WTC11 (cell line): ENCODE measurements around the gene ZFR. TPM values are rescaled to one million over a fixed set of nuclear protein-coding genes. Genes with fewer than 3 reads are reported as not detected.

ENCODE experiments used
- ATAC-seq: fragments of 200-7000 bp; cut with Tn5 transposase; 2 replicates; pipeline ENCODE4 v1.10.0; 2021; ENCODE audit warnings: mild to moderate bottlenecking, moderate library complexity
- CTCF ChIA-PET: fragments of 300-600 bp; sonication (Branson Sonifier 250); formaldehyde crosslinking; loops from one replicate; lab custom pipeline; 2021; ENCODE audit warnings: antibody characterized with exemption; lab: Charles Lee
- POLR2A ChIA-PET: fragments of 350-600 bp; sonication (Branson Sonifier 250); formaldehyde crosslinking; loops from one replicate; lab custom pipeline; 2021; ENCODE audit warnings: antibody characterized with exemption; lab: Charles Lee
- DNase-seq: peaks from one replicate; pipeline ENCODE4 v3.0.0; 2021; ENCODE audit warnings: low spot score
- H3K27ac Mint-ChIP-seq: 2 replicates; pipeline ENCODE4 v1.8.0; 2021; ENCODE audit warnings: mixed read lengths
- H3K27me3 Mint-ChIP-seq: 2 replicates; pipeline ENCODE4 v1.8.0; 2021; ENCODE audit warnings: low read depth, mild to moderate bottlenecking, moderate library complexity, mixed read lengths
- H3K36me3 Mint-ChIP-seq: 2 replicates; pipeline ENCODE4 v1.8.0; 2021; ENCODE audit warnings: mixed read lengths
- H3K4me1 Mint-ChIP-seq: 2 replicates; pipeline ENCODE4 v1.8.0; 2022; ENCODE audit warnings: mixed read lengths
- H3K4me3 Mint-ChIP-seq: 2 replicates; pipeline ENCODE4 v1.8.0; 2021; ENCODE audit warnings: mild to moderate bottlenecking, moderate library complexity, mixed read lengths
- H3K9me3 Mint-ChIP-seq: 2 replicates; pipeline ENCODE4 v1.8.0; 2021; ENCODE audit warnings: mixed read lengths
- ARID4B ChIP-seq: sonication (generic); formaldehyde crosslinking; IDR thresholded peaks from 2 replicates; pipeline ENCODE4 v1.8.0; 2023; ENCODE audit warnings: missing genetic modification reagents, mild to moderate bottlenecking, borderline replicate concordance
- ATF2 ChIP-seq: sonication (generic); formaldehyde crosslinking; IDR thresholded peaks from 2 replicates; pipeline ENCODE4 v1.8.1; 2022; ENCODE audit warnings: low read depth, missing genetic modification reagents, borderline replicate concordance
- CREB1 ChIP-seq: sonication (generic); formaldehyde crosslinking; IDR thresholded peaks from 2 replicates; pipeline ENCODE4 v1.8.0; 2023; ENCODE audit warnings: mild to moderate bottlenecking, missing genetic modification reagents
- CREM ChIP-seq: sonication (generic); formaldehyde crosslinking; IDR thresholded peaks from 2 replicates; pipeline ENCODE4 v1.8.1; 2022; ENCODE audit warnings: mild to moderate bottlenecking, missing genetic modification reagents, moderate library complexity
- ELF4 ChIP-seq: sonication (generic); formaldehyde crosslinking; IDR thresholded peaks from 2 replicates; pipeline ENCODE4 v1.8.1; 2022; ENCODE audit warnings: low read depth, mild to moderate bottlenecking, moderate library complexity, missing genetic modification reagents
- ESRRA ChIP-seq: sonication (generic); formaldehyde crosslinking; IDR thresholded peaks from 2 replicates; pipeline ENCODE4 v1.8.1; 2022; ENCODE audit warnings: mild to moderate bottlenecking, missing genetic modification reagents, borderline replicate concordance
- GTF2I ChIP-seq: fragments of 250-450 bp; sonication (Bioruptor Pico); conservative IDR thresholded peaks from 2 replicates; pipeline ENCODE4 v1.4.0; 2021; ENCODE audit warnings: mild to moderate bottlenecking
- JAZF1 ChIP-seq: fragments of 250-450 bp; sonication (Bioruptor Pico); IDR thresholded peaks from 2 replicates; pipeline ENCODE4 v1.9.0; 2021; ENCODE audit warnings: moderate library complexity, mild to moderate bottlenecking, inconsistent platforms
- KAT7 ChIP-seq: sonication (generic); formaldehyde crosslinking; IDR thresholded peaks from 2 replicates; pipeline ENCODE4 v1.8.1; 2023; ENCODE audit warnings: missing genetic modification reagents, mild to moderate bottlenecking, borderline replicate concordance
- MAX ChIP-seq: sonication (generic); formaldehyde crosslinking; IDR thresholded peaks from 2 replicates; pipeline ENCODE4 v1.8.0; 2022; ENCODE audit warnings: mild to moderate bottlenecking, missing genetic modification reagents
- MYBL2 ChIP-seq: sonication (generic); formaldehyde crosslinking; IDR thresholded peaks from 2 replicates; pipeline ENCODE4 v1.8.1; 2023; ENCODE audit warnings: mild to moderate bottlenecking, moderate library complexity, missing genetic modification reagents
- RORB ChIP-seq: fragments of 250-450 bp; sonication (Bioruptor Pico); IDR thresholded peaks from 2 replicates; pipeline ENCODE4 v1.9.0; 2021; ENCODE audit warnings: mild to moderate bottlenecking
- SMAD3 ChIP-seq: sonication (generic); formaldehyde crosslinking; IDR thresholded peaks from 2 replicates; pipeline ENCODE4 v1.8.0; 2022; ENCODE audit warnings: missing genetic modification reagents, mild to moderate bottlenecking, borderline replicate concordance
- SMAD4 ChIP-seq: sonication (generic); formaldehyde crosslinking; IDR thresholded peaks from 2 replicates; pipeline ENCODE4 v1.8.0; 2022; ENCODE audit warnings: mild to moderate bottlenecking, missing genetic modification reagents
- SOX15 ChIP-seq: fragments of 250-450 bp; sonication (Bioruptor Pico); IDR thresholded peaks from 2 replicates; pipeline ENCODE4 v1.9.0; 2021; ENCODE audit warnings: mild to moderate bottlenecking
- TP53 ChIP-seq: sonication (generic); formaldehyde crosslinking; IDR thresholded peaks from 2 replicates; pipeline ENCODE4 v1.8.1; 2023; ENCODE audit warnings: mild to moderate bottlenecking, missing genetic modification reagents
- ZNF317 ChIP-seq: sonication (generic); formaldehyde crosslinking; IDR thresholded peaks from 2 replicates; pipeline ENCODE4 v1.8.1; 2023; ENCODE audit warnings: low read depth, mild to moderate bottlenecking, moderate library complexity, missing genetic modification reagents, borderline replicate concordance
- ZNF396 ChIP-seq: fragments of 250-450 bp; sonication (Bioruptor Pico); IDR thresholded peaks from 2 replicates; pipeline ENCODE4 v1.8.0; 2021; ENCODE audit warnings: mild to moderate bottlenecking, moderate library complexity, borderline replicate concordance
- ZNF671 ChIP-seq: fragments of 250-450 bp; sonication (Bioruptor Pico); IDR thresholded peaks from 2 replicates; pipeline ENCODE4 v1.8.0; 2021; ENCODE audit warnings: mild to moderate bottlenecking
- total RNA-seq: library from RNA; stranded (reverse); gene quantifications from 3 replicates; pipeline ENCODE4 v1.2.3, GENCODE V29; 2021
- TF ChIP-seq, protein P1 (sequence below): sonication (generic); formaldehyde crosslinking; conservative IDR thresholded peaks from 2 replicates; pipeline ENCODE4 v1.8.1; 2023; ENCODE audit warnings: mild to moderate bottlenecking, low read depth, missing genetic modification reagents, moderate library complexity
- TF ChIP-seq, protein P2 (sequence below): sonication (generic); formaldehyde crosslinking; IDR thresholded peaks from 2 replicates; pipeline ENCODE4 v1.8.1; 2023; ENCODE audit warnings: mild to moderate bottlenecking, missing genetic modification reagents
- TF ChIP-seq, protein P3 (sequence below): sonication (generic); formaldehyde crosslinking; IDR thresholded peaks from 2 replicates; pipeline ENCODE4 v1.8.1; 2022; ENCODE audit warnings: missing genetic modification reagents, borderline replicate concordance
- TF ChIP-seq, protein P4 (sequence below): sonication (generic); formaldehyde crosslinking; IDR thresholded peaks from 2 replicates; pipeline ENCODE4 v1.8.1; 2022; ENCODE audit warnings: mild to moderate bottlenecking, moderate library complexity, missing genetic modification reagents

ZFR gene
- total RNA-seq, 1 experiment from 2014 or later: 64.5 TPM

DNA sequence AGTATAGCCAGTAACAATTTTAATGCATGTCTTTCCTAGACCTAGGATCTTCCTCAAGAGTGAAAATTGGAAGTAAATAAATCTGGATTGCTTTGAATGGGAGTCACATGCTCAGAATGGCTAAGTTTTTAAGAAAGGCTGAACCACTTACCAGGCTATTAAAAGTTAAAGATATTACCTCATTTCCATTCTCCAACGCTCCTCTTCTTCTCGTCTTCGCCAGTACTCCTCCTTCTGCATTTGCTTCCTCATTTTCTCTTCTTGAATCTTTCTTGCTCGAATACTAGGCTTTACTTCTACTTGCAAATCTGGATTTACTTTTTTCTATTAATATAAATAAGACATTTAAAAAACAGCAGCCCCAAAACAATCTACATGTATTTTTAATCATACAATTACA lies 49.6 kb downstream of the ZFR start:
- Mint-ChIP-seq H3K9me3 (no peaks in the 10 kb centered on the region), H3K27me3 (no peaks in the 10 kb centered on the region), H3K27ac (no peak overlapping the region), H3K36me3 (peaks cover 61% of the 10 kb centered on the region), H3K4me3 (no peak overlapping the region), H3K4me1 (no peaks in the 10 kb centered on the region)
- ChIA-PET POLR2A (no interaction called here), CTCF (no interaction called here)
- DNase-seq (no peak), ATAC-seq (no peak)
- TF ChIP-seq ESRRA (CRISPR knock-in tag) (no peak), ATF2 (CRISPR knock-in tag) (no peak), TP53 (CRISPR knock-in tag) (no peak), MYBL2 (no peak)
- TF ChIP-seq, protein P1, sequence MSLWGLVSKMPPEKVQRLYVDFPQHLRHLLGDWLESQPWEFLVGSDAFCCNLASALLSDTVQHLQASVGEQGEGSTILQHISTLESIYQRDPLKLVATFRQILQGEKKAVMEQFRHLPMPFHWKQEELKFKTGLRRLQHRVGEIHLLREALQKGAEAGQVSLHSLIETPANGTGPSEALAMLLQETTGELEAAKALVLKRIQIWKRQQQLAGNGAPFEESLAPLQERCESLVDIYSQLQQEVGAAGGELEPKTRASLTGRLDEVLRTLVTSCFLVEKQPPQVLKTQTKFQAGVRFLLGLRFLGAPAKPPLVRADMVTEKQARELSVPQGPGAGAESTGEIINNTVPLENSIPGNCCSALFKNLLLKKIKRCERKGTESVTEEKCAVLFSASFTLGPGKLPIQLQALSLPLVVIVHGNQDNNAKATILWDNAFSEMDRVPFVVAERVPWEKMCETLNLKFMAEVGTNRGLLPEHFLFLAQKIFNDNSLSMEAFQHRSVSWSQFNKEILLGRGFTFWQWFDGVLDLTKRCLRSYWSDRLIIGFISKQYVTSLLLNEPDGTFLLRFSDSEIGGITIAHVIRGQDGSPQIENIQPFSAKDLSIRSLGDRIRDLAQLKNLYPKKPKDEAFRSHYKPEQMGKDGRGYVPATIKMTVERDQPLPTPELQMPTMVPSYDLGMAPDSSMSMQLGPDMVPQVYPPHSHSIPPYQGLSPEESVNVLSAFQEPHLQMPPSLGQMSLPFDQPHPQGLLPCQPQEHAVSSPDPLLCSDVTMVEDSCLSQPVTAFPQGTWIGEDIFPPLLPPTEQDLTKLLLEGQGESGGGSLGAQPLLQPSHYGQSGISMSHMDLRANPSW (CRISPR knock-in tag): no peak
- TF ChIP-seq, protein P2, sequence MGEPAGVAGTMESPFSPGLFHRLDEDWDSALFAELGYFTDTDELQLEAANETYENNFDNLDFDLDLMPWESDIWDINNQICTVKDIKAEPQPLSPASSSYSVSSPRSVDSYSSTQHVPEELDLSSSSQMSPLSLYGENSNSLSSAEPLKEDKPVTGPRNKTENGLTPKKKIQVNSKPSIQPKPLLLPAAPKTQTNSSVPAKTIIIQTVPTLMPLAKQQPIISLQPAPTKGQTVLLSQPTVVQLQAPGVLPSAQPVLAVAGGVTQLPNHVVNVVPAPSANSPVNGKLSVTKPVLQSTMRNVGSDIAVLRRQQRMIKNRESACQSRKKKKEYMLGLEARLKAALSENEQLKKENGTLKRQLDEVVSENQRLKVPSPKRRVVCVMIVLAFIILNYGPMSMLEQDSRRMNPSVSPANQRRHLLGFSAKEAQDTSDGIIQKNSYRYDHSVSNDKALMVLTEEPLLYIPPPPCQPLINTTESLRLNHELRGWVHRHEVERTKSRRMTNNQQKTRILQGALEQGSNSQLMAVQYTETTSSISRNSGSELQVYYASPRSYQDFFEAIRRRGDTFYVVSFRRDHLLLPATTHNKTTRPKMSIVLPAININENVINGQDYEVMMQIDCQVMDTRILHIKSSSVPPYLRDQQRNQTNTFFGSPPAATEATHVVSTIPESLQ: no peak

DNA sequence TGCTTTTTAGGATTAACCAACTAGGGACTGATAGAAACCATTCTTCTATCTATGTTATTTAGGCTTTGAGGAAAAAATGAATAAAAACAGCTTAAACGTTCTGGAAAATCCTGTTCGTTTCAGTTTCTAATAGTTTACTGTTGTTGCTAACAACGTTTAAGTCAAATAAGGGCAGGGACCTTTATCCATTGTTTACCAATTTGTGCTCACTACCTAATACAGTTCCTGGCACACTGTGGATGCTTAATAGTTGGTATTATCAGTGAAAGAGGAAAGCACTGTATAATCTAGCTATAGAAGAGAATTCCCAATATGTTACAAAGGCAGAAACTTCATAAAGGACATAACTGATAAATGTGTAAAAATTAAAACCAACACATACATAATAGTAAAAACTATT lies 52.5 kb downstream of the ZFR start:
- ATAC-seq (no peak), DNase-seq (no peak)
- Mint-ChIP-seq H3K27ac (no peak overlapping the region), H3K27me3 (no peaks in the 10 kb centered on the region), H3K4me1 (no peaks in the 10 kb centered on the region), H3K36me3 (peaks cover 64% of the 10 kb centered on the region), H3K9me3 (no peaks in the 10 kb centered on the region), H3K4me3 (no peak overlapping the region)
- CTCF ChIA-PET: interaction anchor here (0.5 kb wide), 1 partner anchor 47 kb away, joined by 4 read pairs; no protein-coding TSS in a partner anchor
- POLR2A ChIA-PET: no interaction called here
- no peak for TF ChIP-seq MAX (CRISPR knock-in tag)
- no peak for TF ChIP-seq GTF2I (CRISPR knock-in tag)
- TF ChIP-seq ZNF671 (CRISPR knock-in tag): no peak
- TF ChIP-seq, protein P3, sequence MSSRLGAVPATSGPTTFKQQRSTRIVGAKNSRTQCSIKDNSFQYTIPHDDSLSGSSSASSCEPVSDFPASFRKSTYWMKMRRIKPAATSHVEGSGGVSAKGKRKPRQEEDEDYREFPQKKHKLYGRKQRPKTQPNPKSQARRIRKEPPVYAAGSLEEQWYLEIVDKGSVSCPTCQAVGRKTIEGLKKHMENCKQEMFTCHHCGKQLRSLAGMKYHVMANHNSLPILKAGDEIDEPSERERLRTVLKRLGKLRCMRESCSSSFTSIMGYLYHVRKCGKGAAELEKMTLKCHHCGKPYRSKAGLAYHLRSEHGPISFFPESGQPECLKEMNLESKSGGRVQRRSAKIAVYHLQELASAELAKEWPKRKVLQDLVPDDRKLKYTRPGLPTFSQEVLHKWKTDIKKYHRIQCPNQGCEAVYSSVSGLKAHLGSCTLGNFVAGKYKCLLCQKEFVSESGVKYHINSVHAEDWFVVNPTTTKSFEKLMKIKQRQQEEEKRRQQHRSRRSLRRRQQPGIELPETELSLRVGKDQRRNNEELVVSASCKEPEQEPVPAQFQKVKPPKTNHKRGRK (CRISPR knock-in tag): no peak
- TF ChIP-seq CREM (CRISPR knock-in tag): no peak
- TF ChIP-seq SMAD3: no peak
- no peak for TF ChIP-seq SMAD4 (CRISPR knock-in tag)
- no peak for TF ChIP-seq JAZF1 (CRISPR knock-in tag)
- TF ChIP-seq ELF4 (CRISPR knock-in tag): no peak
- TF ChIP-seq RORB (CRISPR knock-in tag): no peak
- no peak for TF ChIP-seq ZNF317 (CRISPR knock-in tag)
- TF ChIP-seq, protein P4, sequence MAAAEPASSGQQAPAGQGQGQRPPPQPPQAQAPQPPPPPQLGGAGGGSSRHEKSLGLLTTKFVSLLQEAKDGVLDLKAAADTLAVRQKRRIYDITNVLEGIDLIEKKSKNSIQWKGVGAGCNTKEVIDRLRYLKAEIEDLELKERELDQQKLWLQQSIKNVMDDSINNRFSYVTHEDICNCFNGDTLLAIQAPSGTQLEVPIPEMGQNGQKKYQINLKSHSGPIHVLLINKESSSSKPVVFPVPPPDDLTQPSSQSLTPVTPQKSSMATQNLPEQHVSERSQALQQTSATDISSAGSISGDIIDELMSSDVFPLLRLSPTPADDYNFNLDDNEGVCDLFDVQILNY (CRISPR knock-in tag): no peak
- TF ChIP-seq SOX15 (CRISPR knock-in tag): no peak
- no peak for TF ChIP-seq ZNF396 (CRISPR knock-in tag)
- no peak for TF ChIP-seq KAT7 (CRISPR knock-in tag)
- no peak for TF ChIP-seq ARID4B (CRISPR knock-in tag)
- no peak for TF ChIP-seq TP53 (CRISPR knock-in tag)
- no peak for TF ChIP-seq CREB1 (CRISPR knock-in tag)
- TF ChIP-seq ESRRA (CRISPR knock-in tag): no peak
